Measurements from ENCODE around the gene TEX264.

Gene TEX264

DNA sequence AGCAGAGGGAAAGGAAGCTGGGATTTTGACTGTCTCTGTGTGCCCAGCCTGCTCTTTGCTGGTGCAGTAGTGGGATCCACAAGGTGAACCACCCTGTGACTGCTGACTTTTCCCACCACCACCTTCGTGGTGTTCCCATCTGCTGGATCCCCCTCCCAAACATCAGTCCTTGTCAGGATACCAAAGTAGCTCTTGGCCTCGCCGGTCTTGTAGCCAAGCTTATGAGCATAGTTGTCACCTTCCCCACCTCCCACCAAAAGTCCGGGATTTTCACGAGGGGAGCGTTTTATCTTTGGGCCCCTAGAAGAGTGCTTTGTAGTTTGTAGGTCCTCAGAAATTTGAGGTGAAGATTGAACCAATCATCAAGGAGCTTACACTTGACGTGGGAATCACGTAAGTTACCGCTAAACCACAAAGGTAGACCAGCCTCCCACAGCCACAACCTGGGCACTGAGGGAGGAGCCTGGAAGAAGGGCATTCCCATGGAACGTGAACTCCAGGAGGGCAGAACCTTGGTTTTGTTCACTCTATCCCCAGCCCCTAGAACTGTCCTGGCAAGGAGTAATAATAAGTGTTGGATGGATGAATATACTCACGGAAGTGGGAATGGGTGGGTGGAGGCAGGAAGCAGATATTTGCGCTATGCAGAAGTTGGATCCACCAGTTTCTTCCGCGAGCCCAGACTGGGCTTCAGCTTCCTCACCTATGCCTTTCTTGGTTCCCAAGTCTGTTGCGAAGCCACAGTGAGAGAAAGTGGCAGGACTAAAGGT is 814 bp upstream of the TEX264 start:
- TF ChIP-seq GATA3 (IDR thresholded peaks at IDR 0.05; ENCODE audit: low read depth, low read length) = no peak
- no peak for TF ChIP-seq GATA2 (IDR thresholded peaks at IDR 0.05; ENCODE audit: low read depth, low read length)

DNA sequence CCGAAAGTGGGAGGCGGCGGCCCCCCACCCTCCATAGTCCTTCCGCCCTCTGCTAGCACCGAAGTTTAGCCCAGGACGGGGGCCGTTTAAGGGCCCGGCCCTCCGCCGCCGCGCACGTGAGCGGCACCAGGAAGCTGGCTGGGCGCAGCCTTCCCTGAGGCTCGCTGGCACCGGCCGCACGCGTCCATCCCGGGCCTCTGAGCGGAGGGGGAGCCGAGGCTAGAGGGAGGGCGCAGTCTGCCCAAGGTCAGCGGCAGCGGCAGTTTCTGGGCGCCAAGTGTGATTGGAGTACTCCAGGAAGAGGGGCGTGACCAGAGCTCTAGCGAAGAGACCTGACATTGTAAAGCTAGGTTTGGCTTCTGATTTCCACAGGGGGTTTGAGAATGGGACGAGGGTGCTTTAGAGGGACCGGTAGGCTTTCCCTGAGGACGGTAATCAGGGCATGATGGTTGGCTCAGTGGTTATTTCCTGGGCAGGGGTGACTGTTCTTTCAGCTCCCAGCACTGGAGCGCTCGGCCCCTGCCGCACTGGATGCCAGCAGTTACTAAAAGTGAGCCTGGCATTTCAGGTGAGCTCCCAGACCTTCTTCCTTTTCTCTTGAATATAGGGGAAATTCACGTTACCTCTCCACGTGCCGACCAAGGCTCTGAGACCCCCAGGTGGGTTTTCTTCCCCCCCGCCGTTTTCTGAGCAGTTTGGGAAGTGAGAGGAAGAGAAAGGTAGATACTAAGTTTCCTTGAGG is 853 bp downstream of the TEX264 start:
- TF ChIP-seq GATA2 (IDR thresholded peaks at IDR 0.05; ENCODE audit: low read depth, low read length) = no peak
- no peak for TF ChIP-seq GATA3 (IDR thresholded peaks at IDR 0.05; ENCODE audit: low read depth, low read length)

GRCh38 chr3:51673181-51673801 is 2.2 kb downstream of the TEX264 start:
- TF ChIP-seq GATA3 (IDR thresholded peaks at IDR 0.05; ENCODE audit: low read depth, low read length) (no peak), GATA2 (IDR thresholded peaks at IDR 0.05; ENCODE audit: low read depth, low read length) (no peak)

- TF ChIP-seq GATA2 (IDR thresholded peaks at IDR 0.05; ENCODE audit: low read depth, low read length) = no peak
- TF ChIP-seq GATA3 (IDR thresholded peaks at IDR 0.05; ENCODE audit: low read depth, low read length) = no peak
These were observed 3.0 kb downstream of the TEX264 start for GRCh38 chr3:51673802-51674654.

DNA sequence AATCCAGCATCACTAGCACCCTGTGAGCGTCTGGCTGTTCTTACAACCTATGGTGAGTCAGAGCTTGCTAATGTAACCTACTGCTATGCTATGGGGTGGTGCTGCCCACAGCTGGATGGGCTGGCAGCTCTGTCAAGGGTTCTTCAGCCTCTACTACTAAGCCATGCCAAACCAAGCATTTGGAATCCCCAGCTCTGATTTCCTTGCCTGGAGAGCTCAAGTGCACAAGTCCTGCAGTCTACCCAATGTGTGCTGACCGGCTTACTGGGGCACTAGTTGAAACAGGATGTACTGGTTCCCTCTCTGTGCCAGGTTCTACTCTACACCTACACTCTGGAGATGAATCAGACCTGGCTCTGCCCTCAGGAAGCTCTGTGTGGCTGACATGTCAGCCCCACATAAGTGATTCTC is 4.2 kb downstream of the TEX264 start:
- no peak for TF ChIP-seq GATA3 (IDR thresholded peaks at IDR 0.05; ENCODE audit: low read depth, low read length)
- TF ChIP-seq GATA2 (IDR thresholded peaks at IDR 0.05; ENCODE audit: low read depth, low read length) = no peak

- no peak for TF ChIP-seq GATA3 (IDR thresholded peaks at IDR 0.05; ENCODE audit: low read depth, low read length)
- no peak for TF ChIP-seq GATA2 (IDR thresholded peaks at IDR 0.05; ENCODE audit: low read depth, low read length)
These were observed 5.1 kb downstream of the TEX264 start for GRCh38 chr3:51676102-51676640.

- TF ChIP-seq GATA2 (IDR thresholded peaks at IDR 0.05; ENCODE audit: low read depth, low read length) = no peak
These were observed 6.3 kb downstream of the TEX264 start for GRCh38 chr3:51677358-51677757.

GRCh38 chr3:51678186-51678585 is 7.1 kb downstream of the TEX264 start:
- TF ChIP-seq GATA2 (IDR thresholded peaks at IDR 0.05; ENCODE audit: low read depth, low read length) = no peak
- TF ChIP-seq GATA3 (IDR thresholded peaks at IDR 0.05; ENCODE audit: low read depth, low read length) = no peak

DNA sequence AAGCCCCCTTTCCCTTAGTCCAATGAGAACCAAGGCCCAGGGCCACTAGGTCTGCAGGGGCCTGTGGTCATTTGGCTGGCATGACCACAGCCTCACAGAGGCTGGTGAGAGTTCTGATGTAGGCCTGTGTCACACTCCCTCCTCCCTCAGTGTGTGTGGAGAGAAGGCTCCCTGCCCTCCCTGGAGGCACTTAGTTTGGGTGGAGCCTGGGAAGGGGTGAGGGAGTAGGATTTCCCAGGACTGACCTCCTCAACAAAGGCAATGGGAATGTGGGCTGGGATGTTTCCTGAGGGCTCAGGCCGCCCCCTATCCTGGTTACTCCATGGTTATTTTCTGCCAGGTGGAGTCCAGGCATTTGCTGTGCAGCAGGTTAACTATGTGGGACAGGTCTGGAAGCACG is 7.6 kb downstream of the TEX264 start:
- TF ChIP-seq GATA2 (IDR thresholded peaks at IDR 0.05; ENCODE audit: low read depth, low read length) (no peak), GATA3 (IDR thresholded peaks at IDR 0.05; ENCODE audit: low read depth, low read length) (no peak)

DNA sequence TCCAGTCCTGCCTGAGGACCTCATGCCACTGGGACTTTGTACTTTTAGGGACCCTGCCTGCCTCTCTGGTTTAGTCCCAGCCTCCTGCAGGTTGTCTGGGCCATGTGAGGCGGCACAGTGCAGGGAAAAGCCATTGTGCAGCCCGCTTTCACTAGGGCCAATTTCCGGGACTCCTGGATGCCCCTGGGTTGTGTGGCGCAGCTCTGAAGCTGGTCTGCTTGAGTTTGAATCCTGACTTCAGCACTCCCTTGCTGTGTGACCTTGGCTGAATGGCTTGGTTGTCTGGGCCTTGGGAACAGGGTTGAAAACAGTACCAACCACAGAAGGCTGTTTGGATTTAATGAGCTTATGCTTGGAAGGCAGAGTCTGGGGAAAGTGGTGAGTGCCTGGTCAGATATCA is 8.3 kb downstream of the TEX264 start:
- TF ChIP-seq GATA2 (IDR thresholded peaks at IDR 0.05; ENCODE audit: low read depth, low read length) = no peak
- TF ChIP-seq GATA3 (IDR thresholded peaks at IDR 0.05; ENCODE audit: low read depth, low read length) = no peak

GRCh38 chr3:51679777-51680176 is 8.7 kb downstream of the TEX264 start:
- TF ChIP-seq GATA2 (IDR thresholded peaks at IDR 0.05; ENCODE audit: low read depth, low read length) = no peak
- no peak for TF ChIP-seq GATA3 (IDR thresholded peaks at IDR 0.05; ENCODE audit: low read depth, low read length)

DNA sequence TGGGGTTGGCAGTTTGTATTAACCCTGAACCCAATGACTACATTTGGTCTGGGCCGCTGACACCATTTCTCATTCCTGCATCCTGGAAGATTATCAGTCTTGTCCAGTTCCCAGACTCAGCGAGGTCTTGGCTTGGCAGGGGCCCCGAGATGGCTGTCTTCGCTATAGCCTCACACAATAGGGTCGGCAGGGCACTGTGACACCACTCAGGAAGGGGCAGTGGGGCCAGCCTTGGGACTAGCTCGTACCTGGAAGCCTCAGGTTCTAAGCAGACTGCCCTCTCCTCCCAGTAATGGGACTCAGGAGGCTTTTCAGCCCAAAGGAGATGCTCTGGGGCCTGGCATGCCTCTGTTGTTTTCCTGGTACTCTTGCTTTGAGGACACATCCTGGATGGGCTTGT is 9.1 kb downstream of the TEX264 start:
- no peak for TF ChIP-seq GATA2 (IDR thresholded peaks at IDR 0.05; ENCODE audit: low read depth, low read length)
- no peak for TF ChIP-seq GATA3 (IDR thresholded peaks at IDR 0.05; ENCODE audit: low read depth, low read length)

- no peak for TF ChIP-seq GATA3 (IDR thresholded peaks at IDR 0.05; ENCODE audit: low read depth, low read length)
- TF ChIP-seq GATA2 (IDR thresholded peaks at IDR 0.05; ENCODE audit: low read depth, low read length) = no peak
These were observed 9.7 kb downstream of the TEX264 start for GRCh38 chr3:51680663-51681230.

All from SH-SY5Y (cell line).